Small intestine (tissue), 7 donors: Measurements from ENCODE around the gene BCS1L. TPM values are rescaled to one million over a fixed set of nuclear protein-coding genes. Genes with fewer than 3 reads are reported as not detected.
"Not testable (repeated sequence)": the region's sequence is repeated elsewhere in the genome, so short reads cannot be mapped to it uniquely, and the experiment has no call there.

Experiments
- DNase-seq, 2 donors: peaks; one replicate each; pipeline versions ENCODE4 v3.0.0 to v3.0.0-alpha.2; 2013
- FAIRE-seq: peaks from 2 replicates; lab custom pipeline; 2012; peaks lifted over from hg19 to GRCh38; lab: Jason Lieb, UNC
- H3K27ac ChIP-seq, 3 donors: one replicate each; pipeline ENCODE4 v1.5.1; 2013; ENCODE audit warnings: low read length in 2 of 3, mild to moderate bottlenecking in 2 of 3, control low read depth in 1 of 3, inconsistent platforms in 1 of 3, low read depth in 1 of 3, moderate library complexity in 1 of 3
- H3K27me3 ChIP-seq, 3 donors: one replicate each; pipeline ENCODE4 v1.6.1; 2013; ENCODE audit warnings: low read length in 3 of 3, inconsistent platforms in 1 of 3; ENCODE audit not compliant: control insufficient read depth in 3 of 3, insufficient read depth in 3 of 3
- H3K36me3 ChIP-seq, 3 donors: one replicate each; pipeline ENCODE4 v1.6.1; 2013; ENCODE audit warnings: low read length in 3 of 3, inconsistent platforms in 1 of 3, low read depth in 1 of 3, mild to moderate bottlenecking in 1 of 3, moderate library complexity in 1 of 3; ENCODE audit not compliant: control insufficient read depth in 3 of 3, insufficient read depth in 2 of 3
- H3K4me1 ChIP-seq, 3 donors: one replicate each; pipeline ENCODE4 v1.6.1; 2013; ENCODE audit warnings: low read length in 2 of 3, inconsistent platforms in 1 of 3, low read depth in 1 of 3, mild to moderate bottlenecking in 1 of 3, moderate library complexity in 1 of 3; ENCODE audit not compliant: control insufficient read depth in 3 of 3, insufficient read depth in 2 of 3
- H3K4me3 ChIP-seq, 3 donors: one replicate each; pipeline ENCODE4 v1.5.1; 2013; ENCODE audit warnings: low read length in 3 of 3, control low read depth in 1 of 3, inconsistent platforms in 1 of 3, low read depth in 1 of 3, mild to moderate bottlenecking in 1 of 3, moderate library complexity in 1 of 3
- H3K9me3 ChIP-seq, 2 donors: one replicate each; pipeline ENCODE4 v1.6.1; 2013; ENCODE audit warnings: low read depth in 1 of 2, low read length in 1 of 2; ENCODE audit not compliant: control insufficient read depth in 2 of 2, insufficient read depth in 1 of 2
- WGBS, 3 donors: extraction: QIAGEN DNeasy Blood & Tissue Kit; methylation state at CpG; one replicate each; pipeline ENCODE4 v1.1.7; 2013; 5-methylcytosine and 5-hydroxymethylcytosine counted together
- polyA plus RNA-seq, 4 donors: library from polyadenylated mRNA; stranded (reverse) in 3 of 4; unstranded in 1 of 4; fragments of 200-250 nt in 3 of 4; fragments of 120-200 nt in 1 of 4; gene quantifications; one replicate each; pipeline versions ENCODE4 v1.2.1 to v1.2.3, GENCODE V29; 2013
- donor health status: healthy with polysubstance abuse.
- donor health status: control.
- donor health status: control.
- donor health status: Bipolar disorder and iron deficiency.
- donor health status: healthy.

BCS1L gene
- polyA plus RNA-seq, 4 donors = 18.9 to 42.7 (median 28.6) TPM

GRCh38 chr2:218663901-218664300, 4.4 kb downstream of the BCS1L start:
- peaks cover 10 to 67% (median 25%) of the 10 kb centered on the region in 3 donors for H3K36me3 ChIP-seq

GRCh38 chr2:218664653-218665052, 5.2 kb downstream of the BCS1L start:
- no peaks in the 10 kb centered on the region for H3K27me3 ChIP-seq
- no peaks in the 10 kb centered on the region for H3K9me3 ChIP-seq
- no peak overlapping the region for H3K27ac ChIP-seq
- peaks cover 10 to 67% (median 25%) of the 10 kb centered on the region in 3 donors for H3K36me3 ChIP-seq
- DNase-seq = no peak
- WGBS, 3 donors = 93 to 98% (median 96%) methylated on average over 7 of the region's 7 CpGs
- no peak for FAIRE-seq
- H3K4me1 ChIP-seq = peaks cover 0 to 5% (median 0%) of the 10 kb centered on the region in 3 donors
- no peak overlapping the region for H3K4me3 ChIP-seq

More at GRCh38 chr2:218663901-218664300, 4.4 kb downstream of the BCS1L start:
- no peak overlapping the region for H3K4me3 ChIP-seq
- WGBS, 3 donors = 88 to 91% (median 88%) methylated on average over 15 of the region's 15 CpGs
- H3K27ac ChIP-seq = no peak overlapping the region
- FAIRE-seq (no peak), DNase-seq (no peak)
- no peaks in the 10 kb centered on the region for H3K27me3 ChIP-seq
- H3K9me3 ChIP-seq = no peaks in the 10 kb centered on the region
- H3K4me1 ChIP-seq = peaks cover 0 to 5% (median 0%) of the 10 kb centered on the region in 3 donors

- DNase-seq = peak; percentile 25 to 37
Measured at GRCh38 chr2:218671097-218671653, 11.7 kb downstream of the BCS1L start.

GRCh38 chr2:218671654-218672566, 12.4 kb downstream of the BCS1L start, which contains the start of the genes RNF25 and STK36:
TSS of gene RNF25 (minus strand) at chr2:218672002. CDS start at chr2:218671970, 32 bp downstream.
TSS of gene STK36 (plus strand) at chr2:218672086. CDS start at chr2:218672830, 744 bp downstream.
- WGBS, 3 donors = 0 to 1% (median 1%) methylated on average over 48 to 49 of the region's 49 CpGs
- FAIRE-seq = no peak
- no peaks in the 10 kb centered on the region for H3K27me3 ChIP-seq

More at GRCh38 chr2:218671097-218671653, 11.7 kb downstream of the BCS1L start:
- Histone ChIP-seq H3K9me3 (no peaks in the 10 kb centered on the region), H3K4me3 (peak overlapping the region; percentile 77 to 89 (median 80)), H3K4me1 (peaks cover 4 to 6% (median 5%) of the 10 kb centered on the region in 3 donors), H3K27ac (peak overlapping the region; percentile 76 to 79 (median 78)), H3K36me3 (peaks cover 4 to 24% (median 4%) of the 10 kb centered on the region in 3 donors), H3K27me3 (no peaks in the 10 kb centered on the region)
- no peak for FAIRE-seq
- WGBS, 3 donors = 39 to 43% (median 40%) methylated on average over 12 of the region's 12 CpGs

GRCh38 chr2:218679119-218679518, 19.6 kb downstream of the BCS1L start:
- Histone ChIP-seq H3K4me3 (no peak overlapping the region), H3K27ac (no peak overlapping the region), H3K27me3 (no peaks in the 10 kb centered on the region), H3K9me3 (no peaks in the 10 kb centered on the region), H3K36me3 (peaks cover 0 to 28% (median 2%) of the 10 kb centered on the region in 3 donors), H3K4me1 (no peaks in the 10 kb centered on the region)
- FAIRE-seq = no peak
- DNase-seq = peak in 1 of 2 donors; percentile 19
- WGBS, 3 donors = 63 to 75% (median 63%) methylated on average over 4 of the region's 4 CpGs

More at GRCh38 chr2:218671654-218672566, 12.4 kb downstream of the BCS1L start, which contains the start of the genes RNF25 and STK36:
- H3K27ac ChIP-seq = peak within 1 kb of the TSS; percentile 76 to 79 (median 78)
- DNase-seq = peak; percentile 84 to 92
- H3K36me3 ChIP-seq = peaks cover 4 to 19% (median 4%) of the 10 kb centered on the region in 3 donors
- peaks cover 4 to 6% (median 5%) of the 10 kb centered on the region in 3 donors for H3K4me1 ChIP-seq
- H3K9me3 ChIP-seq = no peaks in the 10 kb centered on the region
- H3K4me3 ChIP-seq = peak within 1 kb of the TSS; percentile 77 to 89 (median 80)

GRCh38 chr2:218680061-218680460, 20.6 kb downstream of the BCS1L start:
- Histone ChIP-seq H3K27me3 (no peaks in the 10 kb centered on the region), H3K4me3 (no peak overlapping the region), H3K4me1 (no peaks in the 10 kb centered on the region), H3K36me3 (peaks cover 0 to 30% (median 3%) of the 10 kb centered on the region in 3 donors), H3K9me3 (no peaks in the 10 kb centered on the region), H3K27ac (no peak overlapping the region)
- WGBS, 3 donors = 80 to 85% (median 81%) methylated on average over 3 of the region's 3 CpGs
- FAIRE-seq (no peak), DNase-seq (no peak)

- H3K27ac ChIP-seq, H3K27me3 ChIP-seq, FAIRE-seq, H3K9me3 ChIP-seq, H3K4me1 ChIP-seq, H3K4me3 ChIP-seq: not testable (repeated sequence)
- WGBS, 3 donors = 20 to 30% (median 24%) methylated on average over 5 of the region's 5 CpGs
- peaks cover 7 to 28% (median 8%) of the 10 kb centered on the region in 3 donors for H3K36me3 ChIP-seq
- DNase-seq = peak; percentile 77 to 84
Measured at GRCh38 chr2:218687400-218688060, 28.0 kb downstream of the BCS1L start.

GRCh38 chr2:218691234-218691633, 31.8 kb downstream of the BCS1L start:
- FAIRE-seq (no peak), DNase-seq (no peak)
- H3K27ac ChIP-seq = no peak overlapping the region
- no peaks in the 10 kb centered on the region for H3K4me1 ChIP-seq
- H3K36me3 ChIP-seq = peaks cover 7 to 38% (median 8%) of the 10 kb centered on the region in 3 donors
- no peaks in the 10 kb centered on the region for H3K9me3 ChIP-seq
- no peaks in the 10 kb centered on the region for H3K27me3 ChIP-seq
- H3K4me3 ChIP-seq = no peak overlapping the region
